IMR-90 (cell line): ENCODE measurements around the gene ANKRD44. TPM values are rescaled to one million over a fixed set of nuclear protein-coding genes. Genes with fewer than 3 reads are reported as not detected.

ENCODE experiments used
- ATAC-seq: fragments of 200-7000 bp; cut with Tn5 transposase; 2 replicates; pipeline ENCODE4 v1.9.1; 2020; ENCODE audit warnings: low read depth, mild to moderate bottlenecking, moderate library complexity
- BruUV-seq: library from RNA; stranded (reverse); fragments of 400-500 nt; replicated peaks from 2 replicates; lab custom pipeline; 2021; lab: Mats Ljungman, UMichigan
- CTCF ChIA-PET: fragments of 300-600 bp; formaldehyde crosslinking; extraction: SDS; loops from one replicate; lab custom pipeline; 2021; ENCODE audit warnings: antibody characterized with exemption; lab: Yijun Ruan, JAX
- POLR2A ChIA-PET: fragments of 300-600 bp; sonication (Branson Sonifier 250); formaldehyde crosslinking; loops from one replicate; lab custom pipeline; 2022; ENCODE audit warnings: antibody characterized with exemption; ENCODE audit not compliant: unreplicated experiment; lab: Charles Lee
- DNase-seq: peaks from one replicate; pipeline ENCODE4 v3.0.0; 2013
- H2AFZ ChIP-seq: replicated peaks from 2 replicates; pipeline ENCODE3; 2013; ENCODE audit warnings: low read length, mild to moderate bottlenecking; ENCODE audit not compliant: poor library complexity
- H2AK5ac ChIP-seq: 2 replicates; pipeline ENCODE4 v1.6.1; 2013; ENCODE audit warnings: low read depth, low read length, inconsistent platforms
- H2AK9ac ChIP-seq: replicated peaks from 2 replicates; pipeline ENCODE3; 2013; ENCODE audit warnings: mild to moderate bottlenecking, low read depth, low read length, moderate library complexity; ENCODE audit not compliant: poor library complexity
- H2BK120ac ChIP-seq: 2 replicates; pipeline ENCODE4 v1.6.1; 2013; ENCODE audit warnings: low read depth, low read length, inconsistent platforms
- H2BK15ac ChIP-seq: 3 replicates; pipeline ENCODE4 v1.6.1; 2013; ENCODE audit warnings: low read depth, low read length, inconsistent platforms
- H2BK20ac ChIP-seq: 2 replicates; pipeline ENCODE4 v1.6.1; 2013; ENCODE audit warnings: low read depth, mild to moderate bottlenecking, inconsistent platforms, low read length, moderate library complexity
- H2BK5ac ChIP-seq: 2 replicates; pipeline ENCODE4 v1.6.1; 2013; ENCODE audit warnings: mild to moderate bottlenecking, low read depth, low read length, inconsistent platforms; ENCODE audit not compliant: poor library complexity, severe bottlenecking
- H3K14ac ChIP-seq: replicated peaks from 2 replicates; pipeline ENCODE4 v1.6.1; 2013; ENCODE audit warnings: low read depth, low read length, inconsistent platforms
- H3K18ac ChIP-seq: 2 replicates; pipeline ENCODE4 v1.6.1; 2013; ENCODE audit warnings: low read depth, low read length, control low read depth
- H3K23ac ChIP-seq: 2 replicates; pipeline ENCODE4 v1.6.1; 2013; ENCODE audit warnings: low read depth, low read length, inconsistent platforms
- H3K27ac ChIP-seq: 2 replicates; pipeline ENCODE4 v1.5.1; 2013; ENCODE audit warnings: mild to moderate bottlenecking, control low read depth, low read length; ENCODE audit not compliant: insufficient read depth
- H3K27me3 ChIP-seq: 2 replicates; pipeline ENCODE4 v1.6.1; 2013; ENCODE audit warnings: low read length; ENCODE audit not compliant: control insufficient read depth, insufficient read depth
- H3K36me3 ChIP-seq: 2 replicates; pipeline ENCODE4 v1.6.1; 2013; ENCODE audit warnings: low read length, mixed read lengths; ENCODE audit not compliant: control insufficient read depth, insufficient read depth
- H3K4ac ChIP-seq: 2 replicates; pipeline ENCODE4 v1.6.1; 2013; ENCODE audit warnings: low read depth, low read length, inconsistent platforms
- H3K4me1 ChIP-seq: 2 replicates; pipeline ENCODE4 v1.6.1; 2013; ENCODE audit warnings: low read length, mixed read lengths; ENCODE audit not compliant: control insufficient read depth, insufficient read depth
- H3K4me2 ChIP-seq: 2 replicates; pipeline ENCODE4 v1.6.1; 2013; ENCODE audit warnings: low read depth, mild to moderate bottlenecking, control low read depth, low read length, moderate library complexity
- H3K4me3 ChIP-seq: 2 replicates; pipeline ENCODE4 v1.5.1; 2013; ENCODE audit warnings: low read depth, mild to moderate bottlenecking, control low read depth, low read length, moderate library complexity; ENCODE audit not compliant: insufficient read depth
- H3K56ac ChIP-seq: 2 replicates; pipeline ENCODE4 v1.6.1; 2013; ENCODE audit warnings: low read length, inconsistent platforms; ENCODE audit not compliant: insufficient read depth; ENCODE audit errors: extremely low read depth
- H3K79me1 ChIP-seq, 2 experiments: 2 replicates each; pipeline ENCODE4 v1.6.1; 2013; ENCODE audit warnings: low read length in 2 of 2, inconsistent platforms in 1 of 2, low read depth in 1 of 2
- H3K9ac ChIP-seq: 2 replicates; pipeline ENCODE4 v1.6.1; 2013; ENCODE audit warnings: low read depth, low read length, control low read depth
- H3K9me1 ChIP-seq: 2 replicates; pipeline ENCODE4 v1.6.1; 2013; ENCODE audit warnings: low read length, inconsistent platforms; ENCODE audit not compliant: insufficient read depth
- H3K9me3 ChIP-seq: 2 replicates; pipeline ENCODE4 v1.6.1; 2013; ENCODE audit warnings: low read length; ENCODE audit not compliant: control insufficient read depth, insufficient read depth
- H4K20me1 ChIP-seq: 2 replicates; pipeline ENCODE4 v1.6.1; 2013; ENCODE audit warnings: low read length, inconsistent platforms; ENCODE audit not compliant: insufficient read depth
- H4K5ac ChIP-seq: 2 replicates; pipeline ENCODE4 v1.6.1; 2013; ENCODE audit warnings: mild to moderate bottlenecking, low read depth, low read length, control low read depth
- H4K8ac ChIP-seq, 2 experiments: 2 replicates each; pipeline ENCODE4 v1.6.1; 2013; ENCODE audit warnings: low read depth in 2 of 2, low read length in 2 of 2, control low read depth in 1 of 2, inconsistent platforms in 1 of 2
- H4K91ac ChIP-seq: 2 replicates; pipeline ENCODE4 v1.6.1; 2013; ENCODE audit warnings: low read depth, low read length, inconsistent platforms; ENCODE audit not compliant: insufficient read depth
- BHLHE40 ChIP-seq: fragments of 150-350 bp; IDR thresholded peaks from 2 replicates; pipeline ENCODE4 v1.6.1; 2016; ENCODE audit warnings: mild to moderate bottlenecking, low read depth, low read length
- CEBPB ChIP-seq: IDR thresholded peaks from 2 replicates; pipeline ENCODE4 v1.6.1; 2012; ENCODE audit warnings: low read depth, low read length, improper control_type of control experiment
- CHD1 ChIP-seq: IDR thresholded peaks from 2 replicates; pipeline ENCODE4 v1.6.1; 2012; ENCODE audit warnings: low read depth, low read length, improper control_type of control experiment
- FOS ChIP-seq: fragments of 150-350 bp; IDR thresholded peaks from 2 replicates; pipeline ENCODE4 v1.6.1; 2016; ENCODE audit warnings: low read depth, low read length
- MAFK ChIP-seq: IDR thresholded peaks from 2 replicates; pipeline ENCODE4 v1.6.1; 2012; ENCODE audit warnings: low read depth, low read length, improper control_type of control experiment
- MAZ ChIP-seq: IDR thresholded peaks from 2 replicates; pipeline ENCODE4 v1.6.1; 2012; ENCODE audit warnings: low read depth, mild to moderate bottlenecking, low read length, improper control_type of control experiment, moderate library complexity, borderline replicate concordance
- MXI1 ChIP-seq: IDR thresholded peaks from 2 replicates; pipeline ENCODE4 v1.6.1; 2012; ENCODE audit warnings: low read depth, mild to moderate bottlenecking, low read length, moderate library complexity, borderline replicate concordance
- NFE2L2 ChIP-seq: fragments of 150-350 bp; IDR thresholded peaks from 2 replicates; pipeline ENCODE4 v1.6.1; 2016; ENCODE audit warnings: low read depth, mild to moderate bottlenecking, low read length
- POLR2A ChIP-seq: IDR thresholded peaks from 2 replicates; pipeline ENCODE4 v1.6.1; 2012; ENCODE audit warnings: mild to moderate bottlenecking, low read depth, low read length
- RAD21 ChIP-seq: IDR thresholded peaks from 2 replicates; pipeline ENCODE4 v1.6.1; 2012; ENCODE audit warnings: low read length, improper control_type of control experiment
- RCOR1 ChIP-seq: IDR thresholded peaks from 2 replicates; pipeline ENCODE4 v1.6.1; 2012; ENCODE audit warnings: mild to moderate bottlenecking, low read length, improper control_type of control experiment; ENCODE audit not compliant: insufficient replicate concordance
- RFX5 ChIP-seq: IDR thresholded peaks from 2 replicates; pipeline ENCODE4 v1.8.0; 2012; ENCODE audit warnings: low read depth, mild to moderate bottlenecking, low read length, moderate library complexity
- SMC3 ChIP-seq: fragments of 150-350 bp; IDR thresholded peaks from 2 replicates; pipeline ENCODE4 v1.6.1; 2016; ENCODE audit warnings: low read depth, mild to moderate bottlenecking, antibody characterized with exemption, low read length, moderate library complexity
- WGBS, 2 experiments: methylation state at CpG; one replicate each; pipeline versions ENCODE4 v1.1.5 to v1.1.7; 2013; ENCODE audit warnings: missing lambda C conversion rate in 2 of 2; ENCODE audit not compliant: insufficient read length in 1 of 2; ENCODE audit errors: extremely low coverage in 2 of 2; 5-methylcytosine and 5-hydroxymethylcytosine counted together
- dilution Hi-C: fragments of 300-500 bp; cut with HindIII; formaldehyde crosslinking; loops from one replicate; pipeline ENCODE4 v1.14.3; 2018; ENCODE audit warnings: low sequenced_read_pairs; ENCODE audit not compliant: unreplicated experiment
- in situ Hi-C: fragments of 300-500 bp; cut with MboI; formaldehyde crosslinking; loops from 3 replicates; pipeline ENCODE4 v1.14.3; 2019; ENCODE audit warnings: low sequenced_read_pairs, inconsistent platforms, mixed read lengths
- intact Hi-C: fragments of 100-400 bp; cut with micrococcal nuclease; formaldehyde crosslinking; loops from 2 replicates; pipeline ENCODE4 v1.10.0; 2022
- polyA plus RNA-seq, 3 experiments: library from polyadenylated mRNA; depleted of rRNA; stranded (reverse); fragments of >200 nt; gene quantifications; 2 replicates each; pipeline ENCODE4 v1.2.3, GENCODE V29; 2012; ENCODE audit warnings: low replicate concordance in 1 of 3
- total RNA-seq: library from RNA; depleted of rRNA; stranded (reverse); fragments of >200 nt; gene quantifications from 2 replicates; pipeline ENCODE4 v1.2.3, GENCODE V29; 2012
- TF ChIP-seq, protein P1 (sequence below): conservative IDR thresholded peaks from 2 replicates; pipeline ENCODE4 v1.5.1; 2012; ENCODE audit warnings: mild to moderate bottlenecking, low read depth, low read length, improper control_type of control experiment
- TF ChIP-seq, protein P2 (sequence below): fragments of 150-350 bp; IDR thresholded peaks from 2 replicates; pipeline ENCODE4 v1.6.1; 2016; ENCODE audit warnings: low read depth, mild to moderate bottlenecking, low read length, moderate library complexity, borderline replicate concordance
- TF ChIP-seq, protein P3 (sequence below): fragments of 150-350 bp; IDR thresholded peaks from 2 replicates; pipeline ENCODE4 v1.6.1; 2017; ENCODE audit warnings: mild to moderate bottlenecking, antibody characterized with exemption, low read length, low read depth

ANKRD44 gene
- total and polyA plus RNA-seq, 2 of the 4 experiments (the other 2 are of a cell fraction): 5.2 to 15.6 TPM

DNA sequence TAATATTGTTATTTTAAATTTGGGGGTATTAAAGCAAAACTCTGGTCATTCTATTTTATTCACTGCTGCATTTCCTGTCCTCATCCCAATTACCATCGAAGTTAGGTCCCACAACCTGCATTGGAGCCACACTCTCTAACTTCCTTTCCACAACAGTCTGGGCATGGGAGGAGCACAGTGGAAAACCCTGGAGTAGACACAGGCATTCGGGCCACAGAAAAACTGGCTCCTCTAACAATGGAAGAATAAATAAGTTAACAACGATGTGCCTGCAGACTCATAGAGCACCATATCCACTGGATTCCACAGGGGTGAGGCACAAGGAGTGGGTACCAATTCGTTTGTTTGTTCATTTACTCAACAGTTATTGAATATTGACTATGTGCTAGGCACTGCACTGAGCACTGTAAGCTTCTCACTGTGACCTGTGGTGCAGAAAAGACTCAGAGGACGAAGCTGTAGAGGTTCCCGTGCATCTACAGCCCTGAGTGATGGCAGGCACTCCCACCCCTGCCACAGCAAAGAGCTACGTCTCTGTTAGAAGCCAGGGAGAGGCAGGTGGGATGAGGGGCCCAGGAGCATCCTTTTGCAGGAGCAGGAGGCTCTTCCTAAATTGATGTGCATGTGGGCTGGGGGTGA, 229.9 kb downstream of the ANKRD44 start:
- 80% methylated on average over 1 of the region's 7 CpGs; no CpG with 5 or more reads in 1 of the 2 experiments for WGBS, 2 experiments

More for the DNA sequence above, 229.9 kb downstream of the ANKRD44 start:
- Histone ChIP-seq H2BK20ac (peak overlapping the region; percentile 61), H3K9me3 (no peaks in the 10 kb centered on the region), H3K27ac (no peak overlapping the region), H2BK120ac (peak overlapping the region; percentile 84), H3K27me3 (no peaks in the 10 kb centered on the region), H3K36me3 (no peaks in the 10 kb centered on the region), H2AK9ac (peak overlapping the region; percentile 3), H2BK15ac (peak overlapping the region; percentile 67; the same call in 1 of the 3 replicates), H3K4me2 (no peak overlapping the region), H3K9me1 (peaks cover 12% of the 10 kb centered on the region), H4K91ac (peak overlapping the region; percentile 46), H3K14ac (peak overlapping the region; percentile 43), H3K4me3 (no peak overlapping the region), H2AK5ac (peak overlapping the region; percentile 51; the same call in 1 of the 2 replicates), H3K23ac (no peak overlapping the region; the same call in 1 of the 2 replicates), H3K4me1 (peaks cover 7% of the 10 kb centered on the region), H3K56ac (no peak overlapping the region), H3K18ac (no peak overlapping the region), H3K79me1 (no peaks in the 10 kb centered on the region), H4K5ac (no peak overlapping the region), H3K9ac (no peak overlapping the region), H4K8ac (peak overlapping the region in 1 of 2 experiments; percentile 51; a peak in 1 of 4 replicates), H4K20me1 (no peaks in the 10 kb centered on the region), H2BK5ac (no peak overlapping the region), H3K4ac (peak overlapping the region; percentile 67), H2AFZ (no peak overlapping the region)
- ChIA-PET CTCF (no interaction called here), POLR2A (no interaction called here)
- in situ Hi-C loops: no loop called here
- no peak for ATAC-seq
- intact Hi-C loops: no loop called here
- TF ChIP-seq CHD1: no peak
- no peak for TF ChIP-seq MAFK
- TF ChIP-seq, protein P1, sequence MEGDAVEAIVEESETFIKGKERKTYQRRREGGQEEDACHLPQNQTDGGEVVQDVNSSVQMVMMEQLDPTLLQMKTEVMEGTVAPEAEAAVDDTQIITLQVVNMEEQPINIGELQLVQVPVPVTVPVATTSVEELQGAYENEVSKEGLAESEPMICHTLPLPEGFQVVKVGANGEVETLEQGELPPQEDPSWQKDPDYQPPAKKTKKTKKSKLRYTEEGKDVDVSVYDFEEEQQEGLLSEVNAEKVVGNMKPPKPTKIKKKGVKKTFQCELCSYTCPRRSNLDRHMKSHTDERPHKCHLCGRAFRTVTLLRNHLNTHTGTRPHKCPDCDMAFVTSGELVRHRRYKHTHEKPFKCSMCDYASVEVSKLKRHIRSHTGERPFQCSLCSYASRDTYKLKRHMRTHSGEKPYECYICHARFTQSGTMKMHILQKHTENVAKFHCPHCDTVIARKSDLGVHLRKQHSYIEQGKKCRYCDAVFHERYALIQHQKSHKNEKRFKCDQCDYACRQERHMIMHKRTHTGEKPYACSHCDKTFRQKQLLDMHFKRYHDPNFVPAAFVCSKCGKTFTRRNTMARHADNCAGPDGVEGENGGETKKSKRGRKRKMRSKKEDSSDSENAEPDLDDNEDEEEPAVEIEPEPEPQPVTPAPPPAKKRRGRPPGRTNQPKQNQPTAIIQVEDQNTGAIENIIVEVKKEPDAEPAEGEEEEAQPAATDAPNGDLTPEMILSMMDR: no peak
- TF ChIP-seq, protein P2, sequence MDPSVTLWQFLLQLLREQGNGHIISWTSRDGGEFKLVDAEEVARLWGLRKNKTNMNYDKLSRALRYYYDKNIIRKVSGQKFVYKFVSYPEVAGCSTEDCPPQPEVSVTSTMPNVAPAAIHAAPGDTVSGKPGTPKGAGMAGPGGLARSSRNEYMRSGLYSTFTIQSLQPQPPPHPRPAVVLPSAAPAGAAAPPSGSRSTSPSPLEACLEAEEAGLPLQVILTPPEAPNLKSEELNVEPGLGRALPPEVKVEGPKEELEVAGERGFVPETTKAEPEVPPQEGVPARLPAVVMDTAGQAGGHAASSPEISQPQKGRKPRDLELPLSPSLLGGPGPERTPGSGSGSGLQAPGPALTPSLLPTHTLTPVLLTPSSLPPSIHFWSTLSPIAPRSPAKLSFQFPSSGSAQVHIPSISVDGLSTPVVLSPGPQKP: no peak
- TF ChIP-seq RCOR1: no peak
- TF ChIP-seq POLR2A: no peak
- no peak for TF ChIP-seq RFX5
- TF ChIP-seq, protein P3, sequence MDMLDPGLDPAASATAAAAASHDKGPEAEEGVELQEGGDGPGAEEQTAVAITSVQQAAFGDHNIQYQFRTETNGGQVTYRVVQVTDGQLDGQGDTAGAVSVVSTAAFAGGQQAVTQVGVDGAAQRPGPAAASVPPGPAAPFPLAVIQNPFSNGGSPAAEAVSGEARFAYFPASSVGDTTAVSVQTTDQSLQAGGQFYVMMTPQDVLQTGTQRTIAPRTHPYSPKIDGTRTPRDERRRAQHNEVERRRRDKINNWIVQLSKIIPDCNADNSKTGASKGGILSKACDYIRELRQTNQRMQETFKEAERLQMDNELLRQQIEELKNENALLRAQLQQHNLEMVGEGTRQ: no peak
- no peak for TF ChIP-seq CEBPB
- no peak for TF ChIP-seq FOS
- TF ChIP-seq NFE2L2: no peak
- TF ChIP-seq MAZ: no peak
- TF ChIP-seq RAD21: no peak
- TF ChIP-seq BHLHE40: no peak
- no peak for TF ChIP-seq MXI1
- TF ChIP-seq SMC3: no peak
- no TSS peak for BruUV-seq
- DNase-seq: no peak
- dilution Hi-C loops: no loop called here
